LNCAP (cell line): ENCODE data around the gene CACNG3.

Experiments used
- CTCF ChIP-seq: fragments of 450-650 bp; IDR thresholded peaks from 2 replicates; pipeline ENCODE4 v1.5.1; 2017; ENCODE audit warnings: mild to moderate bottlenecking

CACNG3 gene

GRCh38 chr16:24258791-24259190 lies 2.7 kb downstream of the CACNG3 start:
- no peak for TF ChIP-seq CTCF

DNA sequence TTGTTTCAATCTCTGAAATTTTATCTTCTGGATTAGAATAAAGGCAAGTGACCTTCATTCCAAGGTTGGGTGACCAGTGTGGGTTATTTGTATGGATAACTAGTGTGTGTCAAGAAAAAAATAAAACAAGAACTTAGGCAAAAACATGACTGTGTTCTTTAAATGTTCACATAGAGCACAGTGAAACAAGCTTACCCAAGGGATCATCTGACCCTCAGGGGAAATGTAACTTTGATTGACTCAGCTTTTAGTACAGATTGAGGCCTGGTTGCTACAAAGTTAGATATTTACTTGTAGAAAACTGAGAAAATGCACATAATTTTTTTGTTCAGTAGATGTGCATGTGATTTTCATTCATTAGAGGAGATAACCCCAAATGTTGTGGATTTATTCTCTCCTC lies 6.7 kb downstream of the CACNG3 start:
- no peak for TF ChIP-seq CTCF

DNA sequence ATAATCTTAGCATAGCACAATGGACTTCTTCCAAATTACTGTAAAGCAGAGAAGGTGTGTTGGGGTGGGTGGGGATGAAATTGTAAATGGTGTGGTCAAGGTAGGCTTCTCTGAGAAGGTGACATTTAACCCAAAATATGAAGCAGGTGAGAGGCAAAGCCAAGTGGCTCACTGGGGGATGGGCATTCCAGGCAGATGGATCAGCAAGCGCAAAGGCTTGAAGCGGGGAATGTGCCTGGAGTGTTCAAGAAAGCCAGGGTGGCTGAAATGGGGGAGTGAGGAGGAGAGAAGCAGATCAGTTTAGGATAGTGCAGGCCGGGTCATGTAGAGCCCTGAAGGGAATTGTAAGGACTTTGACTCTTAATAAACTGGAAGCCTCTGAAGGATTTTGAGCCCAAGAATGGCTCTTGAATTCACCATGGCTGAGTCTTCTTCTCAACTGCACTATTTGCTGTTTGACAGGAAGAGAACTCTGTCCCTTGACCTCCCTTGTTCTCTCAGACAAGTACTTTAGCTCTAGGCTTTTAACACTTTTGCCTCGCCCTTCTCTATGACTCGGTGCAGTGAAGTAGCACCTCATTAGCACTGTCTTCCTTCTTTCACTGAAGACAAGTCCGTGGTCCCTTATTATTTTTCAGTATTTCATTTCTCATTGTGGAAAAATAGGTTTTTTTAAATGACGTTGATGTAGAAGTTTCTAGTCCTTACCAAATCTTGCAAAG lies 14.7 kb downstream of the CACNG3 start:
- TF ChIP-seq CTCF = no peak

DNA sequence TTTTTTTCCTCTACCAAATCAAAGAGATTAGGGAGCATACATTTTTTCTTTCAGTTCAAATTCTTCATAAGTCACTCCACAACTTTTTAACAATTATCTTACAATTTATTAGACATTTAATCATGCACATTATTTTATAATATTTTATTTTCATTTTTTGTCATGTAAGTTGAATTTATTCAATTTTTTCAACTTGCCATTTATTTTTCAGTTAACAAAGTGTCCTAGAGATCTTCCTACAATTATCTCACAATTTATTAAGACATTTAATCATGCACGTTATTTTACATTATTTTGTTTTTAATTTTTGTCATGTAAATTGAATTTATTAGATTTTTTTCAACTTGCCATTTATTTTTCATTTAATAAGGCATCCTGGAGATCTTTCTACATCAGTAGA lies 16.2 kb downstream of the CACNG3 start:
- TF ChIP-seq CTCF = no peak

DNA sequence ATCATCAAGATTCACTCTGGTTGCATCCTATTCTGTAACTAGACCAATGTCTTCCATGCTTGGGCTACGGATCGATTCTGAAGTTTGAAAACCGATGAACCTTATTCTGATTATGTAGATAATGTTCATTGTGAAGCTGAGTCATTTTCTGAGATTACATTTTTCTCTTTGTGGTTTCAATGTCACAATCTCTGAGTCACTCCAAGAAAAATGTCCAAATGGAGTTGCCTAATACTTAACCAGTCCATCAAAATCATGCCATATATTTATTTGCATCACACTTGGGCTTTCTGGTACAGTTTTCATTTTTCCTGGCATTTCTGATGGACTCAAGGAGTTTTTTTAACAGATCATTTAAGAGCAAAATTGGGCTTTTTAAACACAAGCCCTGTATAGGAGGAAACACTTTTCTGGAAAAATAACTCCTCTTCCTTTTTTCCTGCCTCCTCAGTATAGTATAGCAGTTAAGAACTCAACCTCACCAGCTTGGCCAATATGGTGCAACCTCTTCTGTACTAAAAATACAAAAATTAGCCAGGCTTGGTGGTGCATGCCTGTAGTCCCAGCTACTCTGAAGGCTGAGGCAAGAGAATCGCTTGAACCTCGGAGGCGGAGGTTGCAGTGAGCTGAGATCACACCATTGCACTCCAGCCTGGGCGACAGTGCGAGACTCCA lies 17.5 kb downstream of the CACNG3 start:
- TF ChIP-seq CTCF = no peak

DNA sequence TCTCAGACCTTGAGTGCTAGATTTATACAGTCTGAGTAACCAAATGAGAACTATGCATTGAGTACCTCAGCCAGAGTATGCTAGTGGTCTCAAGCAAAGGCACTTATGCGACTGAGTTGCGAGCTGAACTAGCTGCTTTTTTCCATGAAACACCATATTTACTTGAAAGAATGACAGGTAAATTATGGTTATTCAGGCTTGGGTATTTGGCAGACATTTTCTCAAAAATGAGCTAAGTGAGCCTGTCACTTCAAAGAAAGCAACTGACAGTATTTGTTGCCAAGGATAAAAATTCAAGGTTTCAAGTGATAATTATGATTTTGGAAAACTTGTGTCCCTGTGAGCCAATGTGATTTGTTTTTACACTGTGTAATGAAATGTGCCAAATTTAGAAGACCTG lies 19.3 kb downstream of the CACNG3 start:
- no peak for TF ChIP-seq CTCF

- no peak for TF ChIP-seq CTCF
Measured at GRCh38 chr16:24279982-24280515, 23.9 kb downstream of the CACNG3 start.
